MV-4-11 (cell line): ENCODE results near the gene RXRA.

Source experiments
- DNase-seq: peaks from one replicate; lab custom pipeline; 2025; lab: John Stamatoyannopoulos, UW

The RXRA gene

GRCh38 chr9:134452728-134453127 lies 126.5 kb downstream of the RXRA start:
- no peak for DNase-seq

GRCh38 chr9:134453776-134454475 lies 127.7 kb downstream of the RXRA start:
- no peak for DNase-seq

GRCh38 chr9:134454476-134454857 lies 128.2 kb downstream of the RXRA start:
- DNase-seq = no peak

- no peak for DNase-seq
These were observed 128.8 kb downstream of the RXRA start for GRCh38 chr9:134455021-134455471.

- DNase-seq = no peak
These were observed 129.3 kb downstream of the RXRA start for GRCh38 chr9:134455537-134455933.

- DNase-seq = peak; percentile 91
These were observed 129.9 kb downstream of the RXRA start for GRCh38 chr9:134455934-134456755.

GRCh38 chr9:134456756-134457305 lies 130.6 kb downstream of the RXRA start:
- DNase-seq = no peak

GRCh38 chr9:134457321-134458206 lies 131.3 kb downstream of the RXRA start:
- no peak for DNase-seq

- no peak for DNase-seq
These were observed 132.2 kb downstream of the RXRA start for GRCh38 chr9:134458207-134459108.

GRCh38 chr9:134459164-134459563 lies 132.9 kb downstream of the RXRA start:
- DNase-seq = peak; percentile 89

GRCh38 chr9:134459573-134459972 lies 133.3 kb downstream of the RXRA start:
- DNase-seq = no peak

- no peak for DNase-seq
These were observed 134.0 kb downstream of the RXRA start for GRCh38 chr9:134460206-134460605.

GRCh38 chr9:134460896-134461295 lies 134.6 kb downstream of the RXRA start:
- no peak for DNase-seq

GRCh38 chr9:134461426-134461982 lies 135.2 kb downstream of the RXRA start:
- DNase-seq = peak; percentile 16

- DNase-seq = no peak
These were observed 136.1 kb downstream of the RXRA start for GRCh38 chr9:134462318-134462717.

- DNase-seq = no peak
These were observed 137.0 kb downstream of the RXRA start for GRCh38 chr9:134463280-134463679.

GRCh38 chr9:134466869-134467616 lies 140.8 kb downstream of the RXRA start:
- DNase-seq = no peak

- no peak for DNase-seq
These were observed 142.1 kb downstream of the RXRA start for GRCh38 chr9:134468358-134468757.

GRCh38 chr9:134469041-134469875 lies 143.0 kb downstream of the RXRA start:
- no peak for DNase-seq
